Fibroblast of villous mesenchyme (primary cell): ENCODE results near the gene CCKAR. TPM values are rescaled to one million over a fixed set of nuclear protein-coding genes. Genes with fewer than 3 reads are reported as not detected.

Experiments
- DNase-seq: peaks from one replicate; pipeline ENCODE4 v3.0.0-alpha.2; 2010; ENCODE audit warnings: low read depth
- H3K4me3 ChIP-seq: 2 replicates; pipeline ENCODE4 v1.5.1; 2011; ENCODE audit warnings: low read depth, mild to moderate bottlenecking, low read length
- CTCF ChIP-seq: IDR thresholded peaks from 2 replicates; pipeline ENCODE4 v1.5.1; 2012; ENCODE audit warnings: low read depth, mild to moderate bottlenecking, low read length; ENCODE audit not compliant: insufficient read depth
- total RNA-seq: library from RNA; depleted of rRNA; stranded (reverse); fragments of >200 nt; gene quantifications from 2 replicates; pipeline ENCODE4 v1.2.3, GENCODE V29; 2012

CCKAR gene
- total RNA-seq, 1 donor: 0.43 TPM

- no peak for DNase-seq
- no peak overlapping the region for H3K4me3 ChIP-seq
- no peak for TF ChIP-seq CTCF
These were observed 26.9 kb downstream of the CCKAR start for GRCh38 chr4:26463386-26463785.

- no peak for TF ChIP-seq CTCF
- H3K4me3 ChIP-seq: no peak overlapping the region
- DNase-seq: no peak
These were observed 27.4 kb downstream of the CCKAR start for GRCh38 chr4:26462874-26463273.

DNA sequence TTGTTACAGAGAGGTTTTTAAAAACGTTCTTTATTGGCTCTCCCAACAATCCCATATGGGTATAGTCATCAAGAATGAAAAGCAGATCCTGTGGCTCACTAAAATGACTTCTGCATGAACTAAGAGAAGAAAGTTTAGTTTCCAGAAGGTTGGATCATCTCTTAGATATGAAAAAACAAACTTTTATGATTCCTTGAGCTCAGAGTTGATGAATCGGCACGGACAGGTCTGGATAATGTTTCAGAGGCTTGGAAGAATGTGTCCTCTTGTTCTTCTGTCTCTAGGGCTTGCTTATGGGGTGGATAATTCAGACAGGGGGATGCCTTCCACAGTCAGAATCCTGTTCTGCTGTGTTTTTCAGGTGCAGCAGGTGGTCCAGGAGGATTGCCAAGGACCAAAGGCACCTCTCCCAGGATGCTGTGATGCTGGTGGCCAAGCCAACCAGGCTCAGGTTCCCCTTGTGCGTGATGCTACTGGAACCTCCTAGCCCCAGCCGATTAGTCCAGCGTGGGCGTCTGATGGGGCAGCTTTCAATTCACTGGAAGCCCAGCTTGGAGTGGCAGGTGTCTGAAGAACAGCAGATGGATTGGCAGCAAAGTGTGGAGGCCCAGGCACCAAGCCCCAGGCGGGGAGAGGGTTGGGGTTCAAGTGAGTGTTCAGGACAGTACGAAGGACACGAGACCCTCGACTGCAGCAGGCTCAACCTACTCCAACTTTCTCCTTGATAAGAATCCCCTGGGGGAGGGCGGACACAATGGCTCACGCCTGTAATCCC, 30.3 kb downstream of the CCKAR start:
- H3K4me3 ChIP-seq: no peak overlapping the region
- no peak for TF ChIP-seq CTCF
- peak; percentile 40 for DNase-seq

- peak; percentile 60 for TF ChIP-seq CTCF
- no peak overlapping the region for H3K4me3 ChIP-seq
- peak; percentile 69 for DNase-seq
These were observed 31.1 kb downstream of the CCKAR start for GRCh38 chr4:26459054-26459755.

- TF ChIP-seq CTCF: no peak
- H3K4me3 ChIP-seq: no peak overlapping the region
- no peak for DNase-seq
These were observed 32.1 kb downstream of the CCKAR start for GRCh38 chr4:26458157-26458561.

- no peak for DNase-seq
- no peak overlapping the region for H3K4me3 ChIP-seq
- no peak for TF ChIP-seq CTCF
These were observed 32.9 kb downstream of the CCKAR start for GRCh38 chr4:26457412-26457811.
